GM12892 (cell line): ENCODE measurements around the gene BRINP3.

ENCODE experiments used
- POLR2A ChIP-seq: IDR thresholded peaks from 2 replicates; pipeline ENCODE4 v1.6.1; 2011; ENCODE audit warnings: low read depth, low read length, control low read depth
- POLR2AphosphoS5 ChIP-seq: IDR thresholded peaks from 2 replicates; pipeline ENCODE4 v1.6.1; 2011; ENCODE audit warnings: low read depth, low read length, control low read depth
- TAF1 ChIP-seq: IDR thresholded peaks from 2 replicates; pipeline ENCODE4 v1.6.1; 2011; ENCODE audit warnings: low read depth, mild to moderate bottlenecking, control low read depth, low read length, borderline replicate concordance

GRCh38 chr1:190477762-190478148 lies at the start of gene BRINP3:
- no peak for TF ChIP-seq POLR2A
- TF ChIP-seq POLR2AphosphoS5: no peak
- no peak for TF ChIP-seq TAF1
